SK-N-SH treated with all-trans-retinoic acid at 6 μM for 48 hours (cell line): ENCODE data around the gene BCHE.

Source experiments
- ARNTL ChIP-seq: fragments of 450-650 bp; formaldehyde crosslinking; IDR thresholded peaks from 2 replicates; pipeline ENCODE4 v1.5.0; 2020; ENCODE audit warnings: low read depth, mild to moderate bottlenecking, moderate library complexity, borderline replicate concordance
- RARB ChIP-seq: fragments of 250-450 bp; sonication (Bioruptor Pico); IDR thresholded peaks from 2 replicates; pipeline ENCODE4 v1.8.0; 2021; ENCODE audit warnings: mild to moderate bottlenecking, moderate library complexity
- TCF4 ChIP-seq: fragments of 250-450 bp; sonication (Bioruptor Pico); IDR thresholded peaks from 2 replicates; pipeline ENCODE4 v1.8.0; 2021; ENCODE audit warnings: mild to moderate bottlenecking, moderate library complexity, borderline replicate concordance
- TOX ChIP-seq: fragments of 250-450 bp; sonication (Bioruptor Pico); IDR thresholded peaks from 2 replicates; pipeline ENCODE4 v1.8.0; 2021; ENCODE audit warnings: mild to moderate bottlenecking, moderate library complexity, borderline replicate concordance
- TSHZ2 ChIP-seq: fragments of 250-450 bp; sonication (Bioruptor Pico); IDR thresholded peaks from 2 replicates; pipeline ENCODE4 v1.5.0; 2020; ENCODE audit warnings: mild to moderate bottlenecking, moderate library complexity
- ZFP30 ChIP-seq: fragments of 450-650 bp; formaldehyde crosslinking; IDR thresholded peaks from 2 replicates; pipeline ENCODE4 v1.5.0; 2022; ENCODE audit warnings: mild to moderate bottlenecking, moderate library complexity
- ZNF70 ChIP-seq: fragments of 450-650 bp; formaldehyde crosslinking; IDR thresholded peaks from 2 replicates; pipeline ENCODE4 v1.5.0; 2020; ENCODE audit warnings: mild to moderate bottlenecking, moderate library complexity

- TF ChIP-seq TOX (CRISPR knock-in tag): no peak
- TF ChIP-seq RARB (CRISPR knock-in tag): no peak
- no peak for TF ChIP-seq ARNTL
- TF ChIP-seq ZFP30: no peak
- TF ChIP-seq TSHZ2: no peak
- no peak for TF ChIP-seq ZNF70 (CRISPR knock-in tag)
- no peak for TF ChIP-seq TCF4
These were observed 21.5 kb downstream of the BCHE start for GRCh38 chr3:165815682-165816081.
